D341Med (cell line): ENCODE data around the gene HAUS5.

Experiments
- DNase-seq: peaks from one replicate; pipeline ENCODE4 v3.0.0; 2012; ENCODE audit warnings: low spot score

Gene HAUS5

GRCh38 chr19:35607661-35608060 is 4.9 kb upstream of the HAUS5 start:
- DNase-seq, result no peak

- DNase-seq, result no peak
Measured at GRCh38 chr19:35608251-35608650, 4.3 kb upstream of the HAUS5 start.

GRCh38 chr19:35609851-35610353 is 2.6 kb upstream of the HAUS5 start:
- no peak for DNase-seq

GRCh38 chr19:35612224-35612558 is 344 bp upstream of the HAUS5 start:
- no peak for DNase-seq

GRCh38 chr19:35613574-35613973 is 1.0 kb downstream of the HAUS5 start:
- no peak for DNase-seq

GRCh38 chr19:35615036-35615435 is 2.5 kb downstream of the HAUS5 start:
- DNase-seq, result no peak

GRCh38 chr19:35618857-35619256 is 6.3 kb downstream of the HAUS5 start:
- no peak for DNase-seq

GRCh38 chr19:35619290-35619923 is 6.9 kb downstream of the HAUS5 start:
- DNase-seq, result no peak

GRCh38 chr19:35620001-35620400 is 7.5 kb downstream of the HAUS5 start:
- DNase-seq, result no peak

- DNase-seq, result no peak
Measured at GRCh38 chr19:35621708-35622107, 9.2 kb downstream of the HAUS5 start.

GRCh38 chr19:35622750-35623149 is 10.2 kb downstream of the HAUS5 start:
- DNase-seq, result no peak

- DNase-seq, result no peak
Measured at GRCh38 chr19:35623327-35624010, 10.9 kb downstream of the HAUS5 start.

GRCh38 chr19:35628264-35628564 is 15.7 kb downstream of the HAUS5 start:
- DNase-seq, result no peak

GRCh38 chr19:35628565-35629331 is 16.2 kb downstream of the HAUS5 start, which contains the start of gene RBM42:
Gene RBM42 (plus strand): TSS chr19:35629036. CDS start chr19:35629154, 118 bp downstream.
- DNase-seq, result peak; percentile 97

- DNase-seq, result no peak
Measured at GRCh38 chr19:35629332-35629633, 16.7 kb downstream of the HAUS5 start.

GRCh38 chr19:35633727-35634440 is 21.3 kb downstream of the HAUS5 start:
- DNase-seq, result no peak

GRCh38 chr19:35636651-35637050 is 24.1 kb downstream of the HAUS5 start:
- no peak for DNase-seq

- DNase-seq, result no peak
Measured at GRCh38 chr19:35637165-35637564, 24.6 kb downstream of the HAUS5 start.

GRCh38 chr19:35639321-35639639 is 26.7 kb downstream of the HAUS5 start:
- no peak for DNase-seq

- DNase-seq, result no peak
Measured at GRCh38 chr19:35639863-35640262, 27.3 kb downstream of the HAUS5 start.

- DNase-seq, result no peak
Measured at GRCh38 chr19:35641515-35642151, 29.1 kb downstream of the HAUS5 start, which contains the start of gene ETV2. Gene ETV2 (plus strand): TSS chr19:35641745. CDS start chr19:35642461, 716 bp downstream.

- no peak for DNase-seq
Measured at GRCh38 chr19:35642312-35642711, 29.8 kb downstream of the HAUS5 start.
